T-helper 17 cell (primary cell): ENCODE results near the gene SEZ6L2. TPM values are rescaled to one million over a fixed set of nuclear protein-coding genes. Genes with fewer than 3 reads are reported as not detected.

ENCODE experiments used
- ATAC-seq: fragments of 150-1000 bp; cut with Tn5 transposase; 2 replicates; pipeline ENCODE4 v1.10.0; 2021; ENCODE audit warnings: mild to moderate bottlenecking, moderate library complexity
- DNase-seq, 3 donors: peaks; one replicate each; pipeline versions ENCODE4 v3.0.0 to v3.0.0-alpha.2; 2020 to 2021
- H3K9me3 ChIP-seq: one replicate; pipeline ENCODE4 v1.7.0; 2013; ENCODE audit warnings: low read length, mild to moderate bottlenecking; ENCODE audit not compliant: control insufficient read depth, poor library complexity, severe bottlenecking
- H3K27ac Mint-ChIP-seq: one replicate; pipeline ENCODE4 v1.8.0; 2022; ENCODE audit warnings: mild to moderate bottlenecking, moderate library complexity, mixed read lengths
- H3K27me3 Mint-ChIP-seq: one replicate; pipeline ENCODE4 v1.8.0; 2022; ENCODE audit warnings: mixed read lengths
- H3K36me3 Mint-ChIP-seq: one replicate; pipeline ENCODE4 v1.8.0; 2022; ENCODE audit warnings: low read depth, mixed read lengths
- H3K4me1 Mint-ChIP-seq: one replicate; pipeline ENCODE4 v1.8.0; 2022; ENCODE audit warnings: mild to moderate bottlenecking, mixed read lengths
- H3K4me3 Mint-ChIP-seq: one replicate; pipeline ENCODE4 v1.8.0; 2022; ENCODE audit warnings: mild to moderate bottlenecking, moderate library complexity, mixed read lengths
- total RNA-seq, 4 donors: library from RNA in 2 of 4; stranded (reverse) in 2 of 4; gene quantifications; one replicate each; pipeline ENCODE4 v1.2.3 and lab custom pipeline; 2022 to 2026

Gene SEZ6L2
- total RNA-seq, 2 donors from 2014 or later = not detected

DNA sequence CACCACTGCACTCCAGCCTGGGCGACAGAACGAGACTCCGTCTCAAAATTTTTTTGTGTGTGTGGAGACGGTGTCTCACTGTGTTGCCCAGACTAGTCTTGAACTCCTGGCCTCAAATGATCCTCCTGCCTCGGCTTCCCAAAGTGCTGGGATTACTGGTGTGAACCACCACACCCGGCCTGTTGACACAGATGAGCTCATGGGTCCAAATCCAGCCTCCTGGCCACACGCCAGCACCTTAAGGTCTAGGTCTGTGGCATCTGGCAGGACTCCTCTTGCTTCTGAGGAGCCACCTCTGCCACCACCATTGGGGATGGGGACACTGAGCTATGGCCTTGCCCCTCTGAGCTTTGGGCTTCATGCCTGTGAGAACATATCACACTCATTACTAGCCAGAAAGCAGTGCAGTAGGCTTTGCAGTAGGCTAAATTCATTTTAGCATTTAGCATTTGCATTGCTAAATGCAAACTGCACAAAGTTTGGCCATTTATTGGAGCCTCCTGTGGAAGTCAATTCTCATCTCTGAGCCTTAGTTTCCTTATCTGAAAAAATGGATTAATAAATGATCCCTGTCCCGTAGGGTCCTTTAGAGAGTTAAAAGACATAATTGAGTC lies 30.8 kb downstream of the SEZ6L2 start:
- DNase-seq = no peak
- no peaks in the 10 kb centered on the region for H3K27me3 Mint-ChIP-seq

DNA sequence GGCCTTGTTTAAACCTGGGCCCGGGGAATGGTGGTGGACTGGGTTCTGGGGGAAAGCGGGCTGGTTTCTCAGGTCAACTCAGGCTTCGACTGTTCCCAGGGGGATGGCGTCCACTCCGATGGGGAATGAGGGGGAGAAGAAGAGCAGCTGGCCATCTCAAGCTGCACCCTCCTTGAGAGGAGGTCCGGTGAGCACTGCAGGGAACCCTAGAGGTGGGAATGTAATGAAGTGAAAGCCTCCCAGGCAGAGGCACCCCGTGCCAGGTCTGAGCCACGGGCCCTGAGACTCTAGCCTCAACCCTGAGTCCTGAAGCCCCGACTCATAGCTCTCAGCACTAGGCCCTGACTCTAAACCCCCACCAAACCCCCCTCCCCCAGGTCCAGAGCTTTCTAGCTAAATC lies 35.1 kb downstream of the SEZ6L2 start:
- Mint-ChIP-seq H3K27me3 (no peaks in the 10 kb centered on the region), H3K4me3 (no peak overlapping the region), H3K36me3 (peaks cover 8% of the 10 kb centered on the region), H3K4me1 (peaks cover 21% of the 10 kb centered on the region), H3K27ac (no peak overlapping the region)
- no peak for DNase-seq
- ATAC-seq = no peak
- no peaks in the 10 kb centered on the region for H3K9me3 ChIP-seq

More for the DNA sequence above, 30.8 kb downstream of the SEZ6L2 start:
- H3K9me3 ChIP-seq = no peaks in the 10 kb centered on the region
- Mint-ChIP-seq H3K4me1 (peaks cover 6% of the 10 kb centered on the region), H3K4me3 (no peak overlapping the region), H3K36me3 (no peaks in the 10 kb centered on the region), H3K27ac (no peak overlapping the region)
- ATAC-seq = no peak

DNA sequence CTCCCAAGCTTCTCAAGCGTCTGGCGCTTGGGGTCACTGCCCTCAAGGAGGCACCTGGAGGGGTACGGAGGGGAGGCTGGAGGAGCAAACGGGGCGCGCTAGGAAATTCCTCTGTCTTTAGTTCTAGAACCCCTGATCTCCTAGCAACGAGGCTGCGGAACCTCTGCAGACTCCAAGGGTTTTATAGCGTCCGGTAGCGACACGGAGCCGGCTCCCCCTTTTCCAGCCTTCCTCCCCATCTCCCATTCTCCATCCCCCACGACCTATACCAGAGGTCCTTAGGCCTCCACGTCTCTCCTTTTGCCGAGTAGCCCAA lies 35.7 kb downstream of the SEZ6L2 start:
- Mint-ChIP-seq H3K4me3 (peak overlapping the region; percentile 96), H3K27me3 (no peaks in the 10 kb centered on the region)

DNA sequence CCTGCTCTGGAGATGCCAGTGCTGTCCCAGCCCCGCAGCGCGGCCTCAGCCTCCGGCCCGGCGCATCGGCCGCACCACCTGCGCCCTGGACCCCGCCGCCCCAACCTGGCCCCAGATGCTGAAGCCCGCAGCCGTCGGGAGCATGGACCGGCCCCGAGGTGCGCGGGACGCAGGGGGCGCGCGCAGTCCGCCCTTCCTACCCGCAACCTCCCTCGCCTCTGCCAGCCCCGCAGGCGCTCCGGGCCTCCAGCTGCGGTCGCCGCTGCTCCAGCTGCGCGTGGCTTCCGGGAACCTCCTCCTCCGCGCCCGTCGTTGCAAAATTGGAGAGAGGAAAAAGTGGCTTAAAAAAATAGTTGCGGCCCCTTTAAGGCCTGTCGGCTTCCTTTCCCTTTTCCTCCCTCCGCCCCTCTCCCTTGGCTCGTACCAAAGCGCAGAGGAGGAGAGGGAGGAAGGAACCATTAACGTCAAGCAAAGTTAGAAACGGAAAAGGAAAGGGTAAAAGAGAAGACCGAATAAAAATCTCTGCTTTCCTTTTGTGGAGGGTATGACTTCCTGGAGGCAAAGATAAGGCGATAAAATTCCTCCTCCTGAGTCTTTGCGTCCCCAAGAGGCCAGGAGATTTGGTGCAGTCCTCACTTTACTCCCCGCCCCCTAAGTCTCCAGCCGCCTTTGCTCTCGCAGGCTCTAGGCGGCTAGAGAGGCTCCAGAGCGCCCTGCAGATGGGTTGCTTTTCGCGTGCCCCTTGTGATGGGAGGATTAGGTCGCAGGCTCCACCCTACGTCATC lies 36.3 kb downstream of the SEZ6L2 start, which contains the start of gene CDIPT:
Gene CDIPT (minus strand): TSS at position 343 of the 785 bp plus-strand sequence. CDS start 369 bp downstream, outside the sequence.
- Mint-ChIP-seq H3K4me1 (peaks cover 26% of the 10 kb centered on the region), H3K36me3 (peaks cover 10% of the 10 kb centered on the region), H3K4me3 (peak within 1 kb of the TSS; percentile 96), H3K27me3 (no peaks in the 10 kb centered on the region), H3K27ac (peak within 1 kb of the TSS; percentile 97)
- no peaks in the 10 kb centered on the region for H3K9me3 ChIP-seq
- ATAC-seq = peak; percentile 99
- peak; percentile 80 to 89 (median 86) for DNase-seq

More for the DNA sequence above, 35.7 kb downstream of the SEZ6L2 start:
- H3K4me1 Mint-ChIP-seq = peaks cover 24% of the 10 kb centered on the region
- H3K36me3 Mint-ChIP-seq = peaks cover 8% of the 10 kb centered on the region
- no peaks in the 10 kb centered on the region for H3K9me3 ChIP-seq
- no peak for DNase-seq
- H3K27ac Mint-ChIP-seq = peak overlapping the region; percentile 97
- no peak for ATAC-seq

DNA sequence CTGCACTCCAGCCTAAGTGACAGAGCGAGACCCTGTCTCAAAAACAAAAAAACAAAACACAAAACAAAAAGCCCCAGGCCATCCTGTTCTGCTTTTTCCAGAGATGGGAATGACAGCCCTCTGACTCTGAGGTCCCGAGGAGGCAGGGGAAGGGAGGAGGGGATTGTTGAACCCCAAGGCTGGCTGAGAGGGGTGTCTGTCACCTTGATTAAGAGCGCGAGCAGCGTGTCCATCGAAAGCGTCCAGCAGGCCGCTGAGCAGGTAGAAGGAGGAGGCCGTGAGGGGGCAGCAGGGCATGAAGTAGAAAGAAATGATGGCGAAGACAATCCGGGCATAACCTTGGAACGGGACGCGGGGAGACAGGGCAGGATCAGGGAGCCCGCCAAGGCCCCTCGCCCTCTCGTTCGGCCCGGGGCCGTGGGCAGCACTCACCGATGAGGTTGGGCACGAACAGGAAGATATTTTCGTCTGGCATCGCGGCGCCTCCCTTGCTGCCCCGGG lies 36.9 kb downstream of the SEZ6L2 start:
- no peak for ATAC-seq

DNA sequence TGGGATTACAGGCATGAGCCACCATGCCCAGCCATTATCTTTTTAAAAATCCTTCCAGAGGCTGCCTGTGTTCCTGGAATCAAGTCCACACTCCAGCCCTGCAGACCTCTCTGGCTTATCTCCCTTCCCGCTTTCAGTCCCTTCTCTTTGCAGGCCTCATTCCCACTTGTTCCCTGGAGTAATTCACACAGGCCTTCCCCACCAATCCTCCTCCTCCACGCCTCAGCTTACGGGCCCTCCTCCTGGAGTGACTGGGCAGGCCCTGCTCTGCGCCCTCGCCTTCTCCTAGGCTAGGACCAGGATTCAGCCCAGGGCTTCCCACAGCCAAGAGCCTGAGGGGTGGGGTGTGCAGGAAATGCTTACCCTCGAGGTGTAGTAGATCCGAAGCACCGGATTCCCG lies 39.1 kb downstream of the SEZ6L2 start:
- Mint-ChIP-seq H3K27ac (peak overlapping the region; percentile 49), H3K36me3 (peaks cover 10% of the 10 kb centered on the region), H3K4me1 (peaks cover 23% of the 10 kb centered on the region), H3K4me3 (no peak overlapping the region), H3K27me3 (no peaks in the 10 kb centered on the region)
- ATAC-seq (no peak), DNase-seq (no peak)
- no peaks in the 10 kb centered on the region for H3K9me3 ChIP-seq

More for the DNA sequence above, 36.9 kb downstream of the SEZ6L2 start:
- Mint-ChIP-seq H3K4me3 (peak overlapping the region; percentile 96), H3K36me3 (peaks cover 10% of the 10 kb centered on the region), H3K4me1 (peaks cover 23% of the 10 kb centered on the region), H3K27me3 (no peaks in the 10 kb centered on the region), H3K27ac (peak overlapping the region; percentile 97)
- no peaks in the 10 kb centered on the region for H3K9me3 ChIP-seq
- no peak for DNase-seq

DNA sequence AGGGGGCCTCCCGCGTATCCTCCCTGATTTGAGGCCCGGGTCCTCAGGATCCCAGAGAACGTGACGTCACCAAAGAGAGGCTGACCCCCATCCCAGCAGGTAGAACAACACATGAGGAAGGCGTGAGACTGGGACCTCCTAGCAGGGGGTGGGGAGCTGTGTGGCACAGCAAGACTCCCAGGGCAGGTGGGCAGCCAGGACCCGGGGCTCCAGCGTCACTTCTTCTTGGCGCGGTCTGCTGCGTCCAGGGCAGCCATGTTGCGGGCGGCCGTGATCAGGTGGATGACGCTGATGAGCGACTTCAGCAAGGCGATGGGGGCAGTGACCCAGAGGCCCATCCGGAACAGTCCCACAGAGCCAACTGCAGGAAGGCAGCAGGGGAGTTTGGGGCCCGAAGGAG lies 40.4 kb downstream of the SEZ6L2 start:
- H3K9me3 ChIP-seq = no peaks in the 10 kb centered on the region
- Mint-ChIP-seq H3K4me1 (peaks cover 23% of the 10 kb centered on the region), H3K4me3 (no peak overlapping the region), H3K27ac (peak overlapping the region; percentile 62), H3K27me3 (no peaks in the 10 kb centered on the region), H3K36me3 (peaks cover 10% of the 10 kb centered on the region)
- DNase-seq (no peak), ATAC-seq (no peak)

DNA sequence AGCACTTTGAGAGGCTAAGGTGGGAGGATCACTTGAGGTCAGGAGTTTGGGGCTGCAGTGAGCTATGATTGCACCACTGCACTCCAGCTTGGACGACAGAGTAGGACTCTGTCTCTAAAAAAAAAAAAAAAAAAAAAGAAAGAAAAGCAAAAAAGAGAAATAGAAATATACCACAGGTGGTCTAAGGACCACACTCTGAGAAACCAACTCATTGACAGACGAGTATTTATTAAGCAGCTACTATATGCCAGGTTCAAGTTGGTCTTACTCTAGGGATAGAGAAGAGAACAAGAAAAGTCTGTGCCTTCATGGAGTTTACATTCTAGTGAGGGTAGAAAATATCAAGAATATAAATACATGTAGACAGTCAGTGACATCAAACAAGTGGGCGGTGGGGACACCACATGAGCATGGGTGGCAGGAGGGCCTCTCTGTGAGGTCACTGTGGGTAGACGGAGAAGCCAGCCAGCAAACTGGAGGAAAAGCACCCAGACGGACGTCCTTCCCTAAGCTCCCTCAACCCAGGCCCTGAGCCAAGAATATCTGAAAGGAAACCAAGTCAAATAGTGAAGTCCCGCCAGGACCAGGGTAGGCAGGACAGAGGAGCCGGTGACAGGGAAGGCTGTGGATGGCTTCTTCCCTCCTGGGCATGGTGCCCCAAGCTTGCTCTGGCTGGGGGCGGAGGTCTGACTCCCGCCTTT lies 41.1 kb downstream of the SEZ6L2 start:
- no peaks in the 10 kb centered on the region for H3K9me3 ChIP-seq
- peaks cover 10% of the 10 kb centered on the region for H3K36me3 Mint-ChIP-seq
- H3K4me3 Mint-ChIP-seq = peak overlapping the region; percentile 22
- H3K4me1 Mint-ChIP-seq = peaks cover 19% of the 10 kb centered on the region
- DNase-seq (no peak), ATAC-seq (no peak)
- H3K27ac Mint-ChIP-seq = peak overlapping the region; percentile 62
- H3K27me3 Mint-ChIP-seq = no peaks in the 10 kb centered on the region

DNA sequence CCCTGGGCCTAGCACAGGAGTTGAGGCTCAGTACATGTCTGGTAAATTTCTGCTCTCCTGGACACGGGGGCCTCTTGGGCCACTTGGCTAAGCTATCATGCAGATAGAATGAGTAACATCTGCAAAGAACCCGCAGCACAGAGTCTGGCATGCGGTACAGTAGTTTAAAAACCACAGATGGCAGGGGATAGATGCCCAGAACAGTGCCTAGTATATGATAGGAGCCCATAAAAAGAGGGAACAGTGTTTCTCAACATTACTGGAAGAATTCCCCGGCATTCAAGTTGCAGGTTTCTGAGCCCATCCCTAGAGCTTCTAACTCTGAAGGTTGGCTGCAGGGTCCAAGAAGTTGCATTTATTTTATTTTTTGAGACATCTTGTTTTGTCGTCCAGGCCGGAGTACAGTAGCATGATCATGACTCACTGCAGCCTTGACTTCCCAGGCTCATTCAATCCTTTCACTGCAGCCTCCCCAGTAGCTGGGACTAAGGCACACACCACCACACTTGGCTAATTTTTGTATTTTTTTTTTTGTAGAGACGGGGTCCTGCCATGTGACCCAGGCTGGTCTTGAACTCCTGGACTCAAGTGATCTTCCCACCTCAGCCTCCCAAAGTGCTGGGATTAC lies 42.1 kb downstream of the SEZ6L2 start:
- Mint-ChIP-seq H3K36me3 (peaks cover 8% of the 10 kb centered on the region), H3K27me3 (no peaks in the 10 kb centered on the region), H3K4me3 (no peak overlapping the region), H3K27ac (peak overlapping the region; percentile 8), H3K4me1 (peaks cover 13% of the 10 kb centered on the region)
- DNase-seq (no peak), ATAC-seq (no peak)
- no peaks in the 10 kb centered on the region for H3K9me3 ChIP-seq

DNA sequence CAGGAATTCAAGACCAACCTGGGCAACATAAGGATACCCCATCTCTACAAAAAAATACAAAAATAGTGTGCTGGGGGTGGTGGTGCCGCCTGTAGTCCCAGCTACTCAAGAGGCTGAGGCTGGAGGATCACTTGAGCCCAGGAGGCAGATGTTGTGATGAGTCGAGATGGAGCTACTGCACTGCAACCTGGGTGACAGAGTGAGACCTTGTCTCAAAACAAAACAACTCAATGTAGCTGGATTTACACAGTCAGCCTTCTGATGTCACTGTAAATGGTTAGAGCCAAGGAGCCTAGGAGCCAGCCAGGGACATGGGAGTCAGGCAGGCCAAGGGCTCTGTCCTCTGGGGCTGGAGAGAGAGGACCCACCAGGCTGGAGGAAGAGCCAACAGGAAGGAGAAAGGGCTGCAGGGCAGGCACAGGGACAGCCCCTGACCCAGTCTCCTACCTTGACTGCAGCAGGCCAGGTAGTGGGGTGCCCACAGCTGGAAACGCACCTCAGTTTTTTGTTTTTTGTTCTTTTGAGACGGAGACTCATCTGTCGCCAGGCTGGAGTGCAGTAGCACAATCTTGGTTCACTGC lies 44.7 kb downstream of the SEZ6L2 start:
- DNase-seq (no peak), ATAC-seq (no peak)
- no peaks in the 10 kb centered on the region for H3K27me3 Mint-ChIP-seq
- no peak overlapping the region for H3K27ac Mint-ChIP-seq
- no peak overlapping the region for H3K4me3 Mint-ChIP-seq
- peaks cover 8% of the 10 kb centered on the region for H3K4me1 Mint-ChIP-seq
- H3K9me3 ChIP-seq = no peaks in the 10 kb centered on the region
- H3K36me3 Mint-ChIP-seq = peaks cover 6% of the 10 kb centered on the region

DNA sequence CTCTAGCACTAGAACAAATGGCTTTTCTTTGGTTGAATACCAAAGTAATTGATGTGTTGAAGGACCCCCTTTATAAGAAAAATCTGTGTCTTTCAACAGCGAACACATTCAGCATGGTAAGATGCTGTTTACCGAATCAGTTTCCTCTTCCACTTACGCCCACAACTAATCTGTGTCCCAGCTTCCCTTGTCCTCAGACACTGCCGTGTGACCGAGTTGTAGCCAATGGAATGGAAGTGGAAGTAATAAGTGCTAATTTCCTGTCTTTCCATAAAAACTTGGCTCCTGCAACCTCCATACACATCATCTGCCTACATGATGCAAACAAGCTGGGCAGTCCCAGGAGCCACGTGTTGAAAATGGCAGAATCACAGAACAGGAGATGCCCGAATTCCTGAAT lies 46.7 kb downstream of the SEZ6L2 start:
- DNase-seq (no peak), ATAC-seq (no peak)
- H3K4me3 Mint-ChIP-seq = no peak overlapping the region
- H3K27me3 Mint-ChIP-seq = no peaks in the 10 kb centered on the region
- no peaks in the 10 kb centered on the region for H3K9me3 ChIP-seq
- H3K4me1 Mint-ChIP-seq = peaks cover 7% of the 10 kb centered on the region
- no peak overlapping the region for H3K27ac Mint-ChIP-seq
- no peaks in the 10 kb centered on the region for H3K36me3 Mint-ChIP-seq

DNA sequence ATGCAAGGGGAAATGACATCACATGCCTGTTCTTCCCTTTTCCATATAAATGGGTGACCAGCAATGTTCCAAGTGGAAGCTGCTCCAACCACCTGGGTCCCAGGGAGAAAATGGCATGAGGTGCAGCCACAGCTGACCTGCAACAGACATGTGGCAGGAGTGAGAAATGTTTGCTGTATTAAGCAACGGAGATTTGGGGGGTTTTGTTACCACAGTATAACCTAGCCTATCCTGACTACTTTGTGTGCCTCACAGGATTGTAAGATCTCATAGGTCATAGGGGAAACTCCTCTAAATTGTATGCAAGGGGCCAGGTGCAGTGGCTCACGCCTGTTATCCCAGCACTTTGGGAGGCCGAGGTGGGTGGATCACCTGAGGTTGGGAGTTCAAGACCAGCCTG lies 48.4 kb downstream of the SEZ6L2 start:
- no peak overlapping the region for H3K4me3 Mint-ChIP-seq
- peaks cover 7% of the 10 kb centered on the region for H3K4me1 Mint-ChIP-seq
- no peaks in the 10 kb centered on the region for H3K9me3 ChIP-seq
- peaks cover 2% of the 10 kb centered on the region for H3K36me3 Mint-ChIP-seq
- H3K27me3 Mint-ChIP-seq = no peaks in the 10 kb centered on the region
- ATAC-seq (no peak), DNase-seq (no peak)
- H3K27ac Mint-ChIP-seq = no peak overlapping the region
